K562 (cell line): ENCODE results near the gene FDX2. TPM values are rescaled to one million over a fixed set of nuclear protein-coding genes. Genes with fewer than 3 reads are reported as not detected.

Source experiments
- ARHGAP35 ChIP-seq: fragments of 450-650 bp; IDR thresholded peaks from 2 replicates; pipeline ENCODE4 v1.6.1; 2018; ENCODE audit not compliant: partially characterized antibody
- ARID3B ChIP-seq: fragments of 250-450 bp; sonication (Bioruptor Pico); IDR thresholded peaks from 2 replicates; pipeline ENCODE4 v1.4.0; 2020; ENCODE audit warnings: borderline replicate concordance
- ATF4 ChIP-seq: fragments of 450-650 bp; formaldehyde crosslinking; IDR thresholded peaks from 2 replicates; pipeline ENCODE4 v1.4.0; 2022; ENCODE audit warnings: mild to moderate bottlenecking, moderate library complexity
- CEBPG ChIP-seq, 3 experiments: fragments of 200-800 bp in 1 of 3; sonication (Bioruptor generic) in 1 of 3; sonication (generic) in 1 of 3; formaldehyde crosslinking in 1 of 3; IDR thresholded peaks in 2 of 3; conservative IDR thresholded peaks in 1 of 3; 2 replicates each; pipeline versions ENCODE4 v1.6.1 to v1.8.0; 2016 to 2022; ENCODE audit warnings: missing compliant biosample characterization in 2 of 3, missing genetic modification characterization in 2 of 3, mild to moderate bottlenecking in 1 of 3, missing genetic modification reagents in 1 of 3
- HNRNPL ChIP-seq: fragments of 200-400 bp; formaldehyde crosslinking; IDR thresholded peaks from 2 replicates; pipeline ENCODE4 v1.6.1; 2017; ENCODE audit warnings: low read depth, mild to moderate bottlenecking, low read length
- MAX ChIP-seq: sonication (generic); formaldehyde crosslinking; IDR thresholded peaks from 2 replicates; pipeline ENCODE4 v1.9.0; 2022; ENCODE audit warnings: mild to moderate bottlenecking, missing genetic modification reagents
- PBX2 ChIP-seq, 2 experiments: IDR thresholded peaks in 1 of 2; conservative IDR thresholded peaks in 1 of 2; 2 replicates each; pipeline ENCODE4 v1.6.1; 2016; ENCODE audit warnings: low read depth in 2 of 2, mild to moderate bottlenecking in 1 of 2, missing compliant biosample characterization in 1 of 2, missing genetic modification characterization in 1 of 2, moderate library complexity in 1 of 2
- PHF21A ChIP-seq: fragments of 450-650 bp; IDR thresholded peaks from 2 replicates; pipeline ENCODE4 v1.6.1; 2017; ENCODE audit warnings: low read depth, borderline replicate concordance
- PRDM10 ChIP-seq: fragments of 450-650 bp; IDR thresholded peaks from 2 replicates; pipeline ENCODE4 v1.6.1; 2018; ENCODE audit not compliant: partially characterized antibody
- RBM34 ChIP-seq: fragments of 200-400 bp; formaldehyde crosslinking; IDR thresholded peaks from 2 replicates; pipeline ENCODE4 v1.6.1; 2018; ENCODE audit warnings: low read length, borderline replicate concordance; ENCODE audit not compliant: insufficient read depth
- SIN3B ChIP-seq: fragments of 450-650 bp; IDR thresholded peaks from 2 replicates; pipeline ENCODE4 v1.6.1; 2017; ENCODE audit warnings: low read depth, mild to moderate bottlenecking, moderate library complexity
- SMARCE1 ChIP-seq: fragments of 450-650 bp; IDR thresholded peaks from 2 replicates; pipeline ENCODE4 v1.7.1; 2016; ENCODE audit warnings: mild to moderate bottlenecking
- ZC3H11A ChIP-seq: IDR thresholded peaks from 2 replicates; pipeline ENCODE4 v1.6.1; 2012; ENCODE audit warnings: low read depth, low read length, improper control_type of control experiment
- polyA plus RNA-seq, 8 experiments: library from polyadenylated mRNA; depleted of rRNA in 4 of 8; stranded (reverse) in 5 of 8; unstranded in 3 of 8; fragments of >200 nt; fragmentation: Nextera tagmentation in 2 of 8; fragmentation: Illumina TruSeq in 1 of 8; extraction: Ambion mirVana in 2 of 8; extraction: Trizol in 1 of 8; gene quantifications; 2 replicates each; pipeline versions ENCODE4 v1.2.1 to v1.2.3, GENCODE V29; 2011 to 2014; ENCODE audit warnings: inconsistent platforms in 1 of 8, missing spikeins in 1 of 8
- total RNA-seq, 7 experiments: library from RNA; depleted of rRNA in 6 of 7; stranded (reverse); fragments of >200 nt in 6 of 7; fragmentation: Illumina TruSeq in 2 of 7; extraction: Trizol in 2 of 7; gene quantifications; 2 replicates each; pipeline versions ENCODE4 v1.2.1 to v1.2.3, GENCODE V29; 2011 to 2021; ENCODE audit warnings: low replicate concordance in 1 of 7
- TF ChIP-seq, protein P1 (sequence below): fragments of 250-450 bp; sonication (Bioruptor Pico); IDR thresholded peaks from 2 replicates; pipeline ENCODE4 v1.4.0; 2020; ENCODE audit warnings: mild to moderate bottlenecking

Gene FDX2
- total and polyA plus RNA-seq, 9 of the 15 experiments (the other 6 are each of a cell fraction or from before 2014, with no cell fraction given) = 2.5 to 49.8 (median 29.7) TPM

DNA sequence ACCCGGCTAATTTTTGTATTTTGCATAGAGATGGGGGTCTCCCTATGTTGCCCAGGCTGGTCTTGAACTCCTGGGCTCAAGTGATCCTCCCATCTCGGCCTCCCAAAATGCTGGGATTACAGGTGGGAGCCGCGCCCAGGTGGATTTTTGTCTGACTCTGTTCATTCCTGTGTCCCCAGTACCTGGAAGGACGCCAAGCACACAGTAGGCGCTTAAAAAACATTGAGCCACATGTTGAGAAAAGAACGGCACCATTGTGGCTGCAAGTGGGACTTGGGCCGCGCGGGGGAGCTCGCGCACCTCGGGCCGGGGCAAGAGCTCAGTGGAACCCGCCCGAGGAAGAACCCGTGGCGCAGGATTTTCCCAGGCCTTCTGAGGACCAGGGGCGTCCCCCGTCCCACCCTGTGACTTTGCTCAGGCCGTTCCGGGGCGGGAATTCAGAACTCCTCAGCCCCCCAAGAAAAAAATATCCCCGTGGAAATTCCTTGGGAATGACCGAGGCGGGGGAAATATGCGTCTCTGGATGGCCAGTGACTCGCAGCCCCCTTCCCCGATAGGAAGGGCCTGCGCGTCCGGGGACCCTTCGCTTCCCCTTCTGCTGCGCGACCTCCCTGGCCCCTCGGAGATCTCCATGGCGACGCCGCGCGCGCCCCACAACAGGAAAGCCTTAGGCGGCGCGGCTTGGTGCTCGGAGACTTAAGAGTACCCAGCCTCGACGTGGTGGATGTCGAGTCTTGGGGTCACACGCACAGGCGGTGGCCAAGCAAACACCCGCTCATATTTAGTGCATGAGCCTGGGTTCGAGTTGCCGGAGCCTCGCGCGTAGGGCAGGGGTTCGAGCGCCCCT lies 46.3 kb downstream of the FDX2 start (continued):
- TF ChIP-seq ARID3B (no peak), PHF21A (no peak), PRDM10 (no peak), ARHGAP35 (no peak), SMARCE1 (no peak), CEBPG (CRISPR knock-in tag; IDR thresholded peaks at IDR 0.05) (no peak), CEBPG (tag; conservative IDR thresholded peaks at IDR 0.05 in 1 of 2, IDR thresholded peaks at IDR 0.05 in 1 of 2) (no peak), ATF4 (CRISPR knock-in tag) (no peak), HNRNPL (no peak), ZC3H11A (no peak), SIN3B (0 out of 2 replicates have a peak, but pooled peaks have one; percentile 34), RBM34 (no peak), PBX2 (CRISPR knock-in tag; IDR thresholded peaks at IDR 0.05; ENCODE audit: low read depth) (no peak), PBX2 (tag; conservative IDR thresholded peaks at IDR 0.05; ENCODE audit: low read depth) (no peak), MAX (CRISPR knock-in tag) (peak; percentile 65)
- TF ChIP-seq, protein P1, sequence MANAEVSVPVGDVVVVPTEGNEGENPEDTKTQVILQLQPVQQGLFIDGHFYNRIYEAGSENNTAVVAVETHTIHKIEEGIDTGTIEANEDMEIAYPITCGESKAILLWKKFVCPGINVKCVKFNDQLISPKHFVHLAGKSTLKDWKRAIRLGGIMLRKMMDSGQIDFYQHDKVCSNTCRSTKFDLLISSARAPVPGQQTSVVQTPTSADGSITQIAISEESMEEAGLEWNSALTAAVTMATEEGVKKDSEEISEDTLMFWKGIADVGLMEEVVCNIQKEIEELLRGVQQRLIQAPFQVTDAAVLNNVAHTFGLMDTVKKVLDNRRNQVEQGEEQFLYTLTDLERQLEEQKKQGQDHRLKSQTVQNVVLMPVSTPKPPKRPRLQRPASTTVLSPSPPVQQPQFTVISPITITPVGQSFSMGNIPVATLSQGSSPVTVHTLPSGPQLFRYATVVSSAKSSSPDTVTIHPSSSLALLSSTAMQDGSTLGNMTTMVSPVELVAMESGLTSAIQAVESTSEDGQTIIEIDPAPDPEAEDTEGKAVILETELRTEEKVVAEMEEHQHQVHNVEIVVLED (CRISPR knock-in tag) = no peak
